Measurements from ENCODE around the gene GPR15.
"Not testable (repeated sequence)": the region's sequence is repeated elsewhere in the genome, so short reads cannot be mapped to it uniquely, and the experiment has no call there.

Gene GPR15

GRCh38 chr3:98558100-98558827 is 26.5 kb downstream of the GPR15 start:
- DNase-seq (ENCODE audit: low read depth in 2 of 2) = no peak

GRCh38 chr3:98559769-98560168 is 28.0 kb downstream of the GPR15 start:
- DNase-seq (ENCODE audit: low read depth in 2 of 2) = not testable (repeated sequence)

- no peak for DNase-seq (ENCODE audit: low read depth in 2 of 2)
These were observed 29.1 kb downstream of the GPR15 start for GRCh38 chr3:98560911-98561310.

- no peak for DNase-seq (ENCODE audit: low read depth in 2 of 2)
These were observed 30.1 kb downstream of the GPR15 start for GRCh38 chr3:98561727-98562521.

- peak in 1 of 2 experiments; percentile 21 for DNase-seq (ENCODE audit: low read depth in 2 of 2)
These were observed 32.0 kb downstream of the GPR15 start for GRCh38 chr3:98563661-98564281.

GRCh38 chr3:98564282-98565005 is 32.7 kb downstream of the GPR15 start:
- DNase-seq (ENCODE audit: low read depth in 2 of 2) = no peak

GRCh38 chr3:98565237-98565643 is 33.5 kb downstream of the GPR15 start:
- no peak for DNase-seq (ENCODE audit: low read depth in 2 of 2)

- DNase-seq (ENCODE audit: low read depth in 2 of 2) = no peak
These were observed 34.1 kb downstream of the GPR15 start for GRCh38 chr3:98565843-98566242.

GRCh38 chr3:98567666-98568270 is 36.0 kb downstream of the GPR15 start:
- no peak for DNase-seq (ENCODE audit: low read depth in 2 of 2)

GRCh38 chr3:98568402-98568801 is 36.6 kb downstream of the GPR15 start:
- no peak for DNase-seq (ENCODE audit: low read depth in 2 of 2)

- no peak for DNase-seq (ENCODE audit: low read depth in 2 of 2)
These were observed 41.5 kb downstream of the GPR15 start for GRCh38 chr3:98573181-98573728.

GRCh38 chr3:98574132-98574531 is 42.4 kb downstream of the GPR15 start:
- DNase-seq (ENCODE audit: low read depth in 2 of 2) = no peak

GRCh38 chr3:98577178-98577895 is 45.6 kb downstream of the GPR15 start:
- peak in 1 of 2 experiments; percentile 29 for DNase-seq (ENCODE audit: low read depth in 2 of 2)

GRCh38 chr3:98580401-98581386 is 48.9 kb downstream of the GPR15 start:
- DNase-seq (ENCODE audit: low read depth in 2 of 2) = no peak

GRCh38 chr3:98581474-98581873 is 49.7 kb downstream of the GPR15 start:
- no peak for DNase-seq (ENCODE audit: low read depth in 2 of 2)

- no peak for DNase-seq (ENCODE audit: low read depth in 2 of 2)
These were observed 50.3 kb downstream of the GPR15 start for GRCh38 chr3:98582042-98582441.

- DNase-seq (ENCODE audit: low read depth in 2 of 2) = no peak
These were observed 52.0 kb downstream of the GPR15 start for GRCh38 chr3:98583766-98584165.

Measured in fibroblast of skin of left quadriceps (primary cell).